ENCODE measurements around the gene TBC1D14. TPM values are rescaled to one million over a fixed set of nuclear protein-coding genes. Genes with fewer than 3 reads are reported as not detected.
"Not testable (repeated sequence)": the region's sequence is repeated elsewhere in the genome, so short reads cannot be mapped to it uniquely, and the experiment has no call there.

The TBC1D14 gene
- total and polyA plus RNA-seq, 10 of the 15 experiments (the other 5 are each of a cell fraction or from before 2014, with no cell fraction given), result 0.87 to 39.3 (median 30.1) TPM

GRCh38 chr4:6974138-6974848, 64.7 kb downstream of the TBC1D14 start (continued):
- TF ChIP-seq RAD21 (IDR thresholded peaks at IDR 0.05; ENCODE audit: insufficient read depth, low read depth, low read length) (peak; percentile 82), SKIL (IDR thresholded peaks at IDR 0.05; ENCODE audit: low read depth, poor library complexity, severe bottlenecking) (peak; percentile 43), CREB1 (IDR thresholded peaks at IDR 0.05; ENCODE audit: low read depth) (no peak), TCF7 (IDR thresholded peaks at IDR 0.05; ENCODE audit: borderline replicate concordance) (peak; percentile 94), GABPA (IDR thresholded peaks at IDR 0.05; ENCODE audit: low read depth) (no peak), NRF1 (conservative IDR thresholded peaks at IDR 0.05; ENCODE audit: low read depth, low read length) (no peak)

GRCh38 chr4:6977846-6978245, 68.2 kb downstream of the TBC1D14 start:
- FAIRE-seq; H4K20me1 ChIP-seq (ENCODE audit: control insufficient read depth, insufficient read depth); POLR2A ChIA-PET; H3K79me2 ChIP-seq (ENCODE audit: control insufficient read depth, insufficient read depth, low read length); BruUV-seq (replicated peaks); H3K9ac ChIP-seq (ENCODE audit: control insufficient read depth, insufficient read depth, low read length); in situ Hi-C loops (cut with MboI); DNase-seq (ENCODE audit: low read depth, low spot score); H3K4me3 ChIP-seq; RAD21 ChIA-PET (ENCODE audit: unreplicated experiment); ATAC-seq; H3K27me3 ChIP-seq (replicated peaks in 1 of 2; ENCODE audit: control insufficient read depth in 2 of 2, insufficient read depth in 2 of 2, low read length in 1 of 2); CTCF ChIA-PET; SMC1A ChIA-PET (ENCODE audit: uncharacterized antibody, unreplicated experiment); H3K9me3 ChIP-seq (replicated peaks; ENCODE audit: control insufficient read depth, insufficient read depth, low read length); H2AFZ ChIP-seq (ENCODE audit: control insufficient read depth, low read depth, low read length); H3K36me3 ChIP-seq (ENCODE audit: control insufficient read depth in 2 of 2, insufficient read depth in 2 of 2, low read length in 1 of 2); H3K27ac ChIP-seq (ENCODE audit: control insufficient read depth, insufficient read depth); intact Hi-C loops (cut with micrococcal nuclease; ENCODE audit: unreplicated experiment); H3K4me2 ChIP-seq (ENCODE audit: control insufficient read depth, insufficient read depth); H3K4me1 ChIP-seq (ENCODE audit: control insufficient read depth, insufficient read depth, low read length): not testable (repeated sequence)
- WGBS (ENCODE audit: insufficient coverage, insufficient replicate concordance, low lambda C conversion rate, missing lambda C conversion rate), result 97% methylated on average over 15 of the region's 33 CpGs
